ENCODE results near the gene TUBGCP5.

- TF ChIP-seq CTCF (IDR thresholded peaks at IDR 0.05): no peak
- no peak for TF ChIP-seq POLR2A (IDR thresholded peaks at IDR 0.05)
Observed at GRCh38 chr15:22966321-22967083, 72.9 kb downstream of the TUBGCP5 start.
